Endothelial cell of umbilical vein (primary cell): ENCODE data around the gene CASP3.

Experiments used
- JUN ChIP-seq: IDR thresholded peaks from 2 replicates; pipeline ENCODE4 v1.6.1; 2011; ENCODE audit warnings: borderline replicate concordance, low read depth; ENCODE audit not compliant: insufficient read length, insufficient read depth
- TF ChIP-seq, protein P1 (sequence below), 2 donors: IDR thresholded peaks; 1 replicate in 1 of 2; 2 replicates in 1 of 2; pipeline ENCODE4 v1.5.1; 2011; ENCODE audit warnings: low read length in 2 of 2, mild to moderate bottlenecking in 2 of 2, moderate library complexity in 2 of 2, control low read depth in 1 of 2, inconsistent platforms in 1 of 2, low read depth in 1 of 2; ENCODE audit not compliant: insufficient read depth in 1 of 2; ENCODE audit errors: extremely low read depth in 1 of 2

DNA sequence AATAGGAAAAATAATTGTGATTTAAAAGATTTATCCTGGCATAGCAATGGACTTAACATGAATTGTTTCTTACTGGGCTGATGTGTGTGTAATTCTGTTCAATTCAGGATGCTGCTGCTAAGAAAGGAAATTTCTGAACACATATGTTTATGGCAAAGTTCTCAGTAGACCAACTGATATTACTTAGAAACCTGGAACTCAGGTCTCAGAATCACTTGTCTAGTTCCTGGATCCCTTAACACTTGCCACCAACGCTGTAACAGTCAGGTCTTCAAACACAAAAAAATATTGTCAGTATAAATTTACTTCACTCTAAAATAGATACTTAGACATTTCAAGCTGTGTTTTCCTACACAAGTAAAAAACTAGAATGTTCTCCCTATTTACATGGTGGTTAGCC lies 5.5 kb downstream of the CASP3 start:
- TF ChIP-seq, protein P1, sequence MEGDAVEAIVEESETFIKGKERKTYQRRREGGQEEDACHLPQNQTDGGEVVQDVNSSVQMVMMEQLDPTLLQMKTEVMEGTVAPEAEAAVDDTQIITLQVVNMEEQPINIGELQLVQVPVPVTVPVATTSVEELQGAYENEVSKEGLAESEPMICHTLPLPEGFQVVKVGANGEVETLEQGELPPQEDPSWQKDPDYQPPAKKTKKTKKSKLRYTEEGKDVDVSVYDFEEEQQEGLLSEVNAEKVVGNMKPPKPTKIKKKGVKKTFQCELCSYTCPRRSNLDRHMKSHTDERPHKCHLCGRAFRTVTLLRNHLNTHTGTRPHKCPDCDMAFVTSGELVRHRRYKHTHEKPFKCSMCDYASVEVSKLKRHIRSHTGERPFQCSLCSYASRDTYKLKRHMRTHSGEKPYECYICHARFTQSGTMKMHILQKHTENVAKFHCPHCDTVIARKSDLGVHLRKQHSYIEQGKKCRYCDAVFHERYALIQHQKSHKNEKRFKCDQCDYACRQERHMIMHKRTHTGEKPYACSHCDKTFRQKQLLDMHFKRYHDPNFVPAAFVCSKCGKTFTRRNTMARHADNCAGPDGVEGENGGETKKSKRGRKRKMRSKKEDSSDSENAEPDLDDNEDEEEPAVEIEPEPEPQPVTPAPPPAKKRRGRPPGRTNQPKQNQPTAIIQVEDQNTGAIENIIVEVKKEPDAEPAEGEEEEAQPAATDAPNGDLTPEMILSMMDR (IDR thresholded peaks at IDR 0.05; ENCODE audit: extremely low read depth in 1 of 2, insufficient read depth in 1 of 2, low read depth in 1 of 2, low read length in 2 of 2) = no peak
- no peak for TF ChIP-seq JUN
